ENCODE measurements around the gene SIRPA.

- TF ChIP-seq EZH2phosphoT487 (IDR thresholded peaks at IDR 0.05; ENCODE audit: low read depth), result no peak
- TF ChIP-seq CTCF (IDR thresholded peaks at IDR 0.05; ENCODE audit: low read depth, low read length), result no peak
Observed at GRCh38 chr20:1893721-1894470, 1.3 kb upstream of the SIRPA start.
